GM21576 (cell line): Measurements from ENCODE around the gene MIOX.
"Not testable (repeated sequence)": the region's sequence is repeated elsewhere in the genome, so short reads cannot be mapped to it uniquely, and the experiment has no call there.

ENCODE experiments used
- ATAC-seq: cut with Tn5 transposase; IDR thresholded peaks from one replicate; pipeline ENCODE4 v1.9.1; 2021; ENCODE audit warnings: mild to moderate bottlenecking, moderate library complexity; ENCODE audit not compliant: unreplicated experiment

MIOX gene

GRCh38 chr22:50513175-50513574 is 26.5 kb downstream of the MIOX start:
- no peak for ATAC-seq

GRCh38 chr22:50516068-50516467 is 29.4 kb downstream of the MIOX start:
- ATAC-seq, result no peak

DNA sequence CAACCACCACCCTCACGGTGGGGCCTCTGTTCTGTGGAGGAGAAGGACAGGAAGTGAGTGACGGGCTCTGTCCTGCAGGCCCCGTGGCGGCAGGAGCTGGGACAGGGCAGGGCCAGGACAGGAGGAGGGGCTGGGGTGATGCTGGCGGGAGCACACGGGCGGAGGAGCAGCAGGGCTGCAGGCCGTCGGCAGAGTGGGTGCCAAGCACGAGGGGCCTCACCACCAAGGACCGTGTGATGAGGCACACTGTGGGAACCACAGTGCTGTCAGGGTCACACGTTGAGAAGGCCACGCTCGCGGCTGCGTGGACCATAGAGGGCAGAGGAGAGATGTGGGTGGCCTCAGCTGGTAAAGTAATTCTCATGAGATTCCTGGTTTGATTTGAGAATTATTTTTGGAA is 30.2 kb downstream of the MIOX start:
- no peak for ATAC-seq

GRCh38 chr22:50517495-50518260 is 31.0 kb downstream of the MIOX start:
- ATAC-seq, result no peak

DNA sequence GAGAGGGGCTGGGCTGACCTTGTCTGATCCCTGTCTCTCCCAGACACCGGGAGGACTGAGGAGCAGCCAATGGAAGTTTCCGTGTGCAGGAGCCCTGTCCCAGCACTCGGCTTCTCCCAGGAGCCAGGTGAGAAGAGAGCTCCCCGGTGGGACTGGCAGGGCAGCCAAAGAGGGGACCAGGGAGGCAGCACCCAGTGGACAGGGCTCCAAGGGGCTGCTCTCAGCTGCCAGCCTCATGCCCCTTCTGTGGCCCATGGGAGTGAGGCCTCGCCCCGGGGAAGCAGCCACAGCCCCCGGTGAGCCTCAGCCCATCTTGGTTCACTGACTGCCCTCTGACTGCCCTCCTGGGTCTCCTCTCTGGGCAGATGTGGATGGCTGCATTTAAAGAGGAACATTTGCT is 31.9 kb downstream of the MIOX start:
- no peak for ATAC-seq

DNA sequence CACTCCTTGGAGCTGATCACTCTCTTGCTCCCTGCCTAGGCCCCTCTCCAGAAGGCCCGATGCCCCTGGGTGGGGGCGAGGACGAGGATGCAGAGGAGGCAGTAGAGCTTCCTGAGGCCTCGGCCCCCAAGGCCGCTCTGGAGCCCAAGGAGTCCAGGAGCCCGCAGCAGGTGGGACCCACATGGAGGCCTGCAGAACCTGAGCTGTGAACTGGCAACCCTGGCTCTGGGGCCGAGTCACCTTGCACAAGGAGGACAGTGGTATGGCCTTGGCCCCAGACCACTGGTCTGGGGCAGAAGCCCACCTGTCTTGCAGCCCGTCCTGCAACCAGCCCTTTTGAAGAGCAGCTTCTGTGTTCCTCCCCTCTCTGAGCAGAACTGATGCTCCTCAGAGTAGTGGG is 32.5 kb downstream of the MIOX start:
- no peak for ATAC-seq

GRCh38 chr22:50520184-50520583 is 33.5 kb downstream of the MIOX start:
- not testable (repeated sequence) for ATAC-seq

- ATAC-seq, result no peak
These were observed 34.3 kb downstream of the MIOX start for GRCh38 chr22:50520826-50521453.

DNA sequence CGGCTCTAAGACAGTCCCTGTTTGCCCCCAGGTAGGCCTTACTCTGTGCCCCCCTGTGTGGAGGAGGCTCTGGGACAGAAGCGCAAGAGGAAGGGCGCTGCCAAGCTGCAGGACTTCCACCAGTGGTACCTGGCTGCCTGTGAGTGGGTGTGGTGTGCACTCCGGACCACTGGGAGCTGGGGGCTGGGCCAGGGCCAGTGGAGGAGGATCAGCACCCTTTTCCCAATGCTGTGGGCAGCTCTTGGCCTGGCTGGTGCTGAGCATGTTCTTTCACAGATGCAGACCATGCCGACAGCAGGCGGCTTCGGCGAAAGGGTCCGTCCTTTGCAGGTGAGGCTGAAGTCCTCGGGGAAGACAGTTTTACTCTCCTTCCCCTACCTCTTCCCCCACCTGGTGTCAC is 35.1 kb downstream of the MIOX start:
- no peak for ATAC-seq

DNA sequence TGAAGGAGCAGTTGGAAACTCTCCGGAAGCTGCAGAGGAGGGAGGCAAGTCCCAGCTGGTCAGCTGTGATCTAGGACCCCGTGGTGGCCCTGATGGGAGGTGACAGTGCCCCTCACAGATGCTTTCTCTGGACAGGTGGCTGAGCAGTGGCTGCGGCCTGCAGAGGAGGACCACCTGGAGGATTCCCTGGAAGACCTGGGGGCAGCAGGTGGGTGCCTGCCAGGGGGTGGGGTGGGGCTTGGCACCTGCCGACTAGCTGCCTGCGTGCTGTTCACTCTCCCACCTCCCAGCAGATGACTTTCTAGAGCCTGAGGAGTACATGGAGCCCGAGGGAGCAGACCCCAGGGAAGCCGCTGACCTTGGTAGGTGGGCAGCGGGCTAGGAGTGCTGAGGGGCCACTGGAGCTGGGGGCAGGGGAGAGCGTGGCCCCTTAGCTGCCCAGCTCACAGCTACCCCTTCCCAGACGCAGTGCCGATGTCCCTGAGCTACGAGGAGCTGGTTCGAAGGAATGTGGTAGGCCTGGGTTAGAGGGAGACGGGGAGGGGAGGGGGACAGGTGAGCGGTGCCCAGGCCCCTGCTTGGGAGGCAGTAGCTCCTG is 35.6 kb downstream of the MIOX start:
- ATAC-seq, result no peak

DNA sequence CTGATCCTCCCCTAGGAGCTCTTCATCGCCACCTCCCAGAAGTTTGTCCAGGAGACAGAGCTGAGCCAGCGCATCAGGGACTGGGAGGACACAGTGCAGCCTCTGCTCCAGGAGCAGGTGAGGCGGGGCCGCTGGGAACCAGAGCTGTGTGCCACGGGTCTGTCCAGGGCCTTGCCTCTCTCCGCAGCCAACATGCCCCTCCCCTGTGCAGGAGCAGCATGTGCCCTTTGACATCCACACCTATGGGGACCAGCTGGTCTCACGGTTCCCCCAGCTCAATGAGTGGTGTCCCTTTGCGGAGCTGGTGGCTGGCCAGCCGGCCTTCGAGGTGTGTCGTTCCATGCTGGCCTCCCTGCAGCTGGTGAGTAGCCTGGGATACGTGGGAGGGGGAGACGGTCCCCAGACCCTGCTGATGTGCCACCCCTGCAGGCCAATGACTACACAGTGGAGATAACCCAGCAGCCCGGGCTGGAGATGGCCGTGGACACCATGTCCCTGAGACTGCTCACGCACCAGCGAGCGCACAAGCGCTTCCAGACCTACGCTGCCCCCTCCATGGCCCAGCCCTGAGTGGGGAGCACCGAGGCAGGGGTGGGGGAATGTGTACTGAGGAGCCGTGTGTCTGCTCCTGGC is 36.3 kb downstream of the MIOX start:
- no peak for ATAC-seq

DNA sequence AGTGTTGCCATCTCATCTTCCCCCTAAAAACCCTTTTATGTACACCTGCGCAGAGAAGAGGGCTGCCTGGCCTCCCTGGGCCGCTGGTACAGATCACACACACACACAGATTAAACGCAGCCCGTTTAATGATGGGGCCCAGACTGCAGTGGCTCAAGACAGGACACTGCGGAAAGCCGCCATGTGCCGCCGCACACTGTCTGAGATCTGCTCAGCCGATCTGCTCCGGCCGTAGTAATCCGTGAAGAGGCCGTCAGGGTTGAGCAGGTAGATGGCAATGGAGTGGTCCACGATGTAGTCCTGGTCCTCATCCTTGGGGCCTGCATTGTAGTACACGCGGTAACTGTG is 36.8 kb downstream of the MIOX start:
- no peak for ATAC-seq

DNA sequence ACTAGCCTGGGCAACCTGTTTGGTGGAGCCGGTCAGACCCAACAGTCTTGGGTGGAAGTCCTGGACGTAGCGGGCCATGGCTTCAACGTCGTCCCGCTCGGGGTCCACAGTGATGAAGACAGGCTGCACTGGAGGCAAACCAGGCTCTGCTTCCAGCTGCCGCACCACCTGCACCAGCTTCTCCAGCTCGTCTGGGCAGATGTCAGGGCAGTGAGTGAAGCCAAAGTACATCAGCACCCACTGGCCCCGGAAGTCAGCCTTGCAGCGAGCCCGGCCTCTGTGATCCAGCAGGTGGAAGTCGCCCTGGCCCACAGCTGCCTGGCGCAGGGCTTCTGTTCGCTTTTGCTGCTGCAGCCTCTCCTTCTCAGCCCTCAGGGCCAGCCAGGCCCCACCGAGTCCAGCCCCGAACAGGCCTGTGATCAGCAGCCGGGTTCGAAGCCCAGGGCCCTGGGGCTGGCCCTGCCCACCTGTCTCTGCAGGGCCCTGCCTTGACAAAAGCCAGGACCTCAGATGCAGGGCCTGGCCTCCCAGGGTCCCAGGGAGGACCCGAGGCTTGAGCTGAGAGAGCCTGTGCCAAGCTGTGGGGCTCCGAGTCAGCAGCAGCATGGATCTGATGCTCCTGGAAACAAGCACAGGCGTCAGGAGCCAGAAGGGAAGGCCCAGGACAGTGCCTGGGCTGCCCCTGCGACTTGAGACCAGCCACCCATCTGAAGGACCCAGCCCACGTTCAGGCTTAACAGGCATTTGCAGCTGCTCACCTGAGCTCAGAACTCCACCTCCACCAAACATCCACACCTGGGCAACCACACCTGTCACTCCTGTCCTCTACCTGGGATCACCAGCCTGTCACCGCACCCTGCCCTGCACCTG is 37.4 kb downstream of the MIOX start:
- ATAC-seq, result no peak

DNA sequence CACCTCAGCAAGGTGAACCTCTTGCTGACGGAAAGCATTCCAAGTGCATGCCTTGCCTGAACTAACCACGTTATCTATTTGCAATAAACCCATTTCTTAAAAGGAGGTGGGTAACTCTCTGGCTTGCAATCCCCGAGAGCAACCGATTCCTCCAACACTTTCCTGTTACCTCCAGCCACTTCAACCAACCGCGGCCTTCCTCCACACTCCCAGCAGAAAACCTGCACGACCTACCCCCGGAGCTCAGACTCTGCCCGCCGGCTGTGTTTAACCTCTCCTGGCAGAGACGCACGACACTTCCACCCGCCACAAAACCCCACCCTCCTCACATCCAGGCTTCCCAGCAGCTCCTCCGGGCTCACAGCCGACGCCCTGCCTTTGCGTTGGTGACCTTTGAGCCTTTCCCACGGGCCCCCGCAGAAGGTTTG is 38.0 kb downstream of the MIOX start:
- ATAC-seq, result no peak

DNA sequence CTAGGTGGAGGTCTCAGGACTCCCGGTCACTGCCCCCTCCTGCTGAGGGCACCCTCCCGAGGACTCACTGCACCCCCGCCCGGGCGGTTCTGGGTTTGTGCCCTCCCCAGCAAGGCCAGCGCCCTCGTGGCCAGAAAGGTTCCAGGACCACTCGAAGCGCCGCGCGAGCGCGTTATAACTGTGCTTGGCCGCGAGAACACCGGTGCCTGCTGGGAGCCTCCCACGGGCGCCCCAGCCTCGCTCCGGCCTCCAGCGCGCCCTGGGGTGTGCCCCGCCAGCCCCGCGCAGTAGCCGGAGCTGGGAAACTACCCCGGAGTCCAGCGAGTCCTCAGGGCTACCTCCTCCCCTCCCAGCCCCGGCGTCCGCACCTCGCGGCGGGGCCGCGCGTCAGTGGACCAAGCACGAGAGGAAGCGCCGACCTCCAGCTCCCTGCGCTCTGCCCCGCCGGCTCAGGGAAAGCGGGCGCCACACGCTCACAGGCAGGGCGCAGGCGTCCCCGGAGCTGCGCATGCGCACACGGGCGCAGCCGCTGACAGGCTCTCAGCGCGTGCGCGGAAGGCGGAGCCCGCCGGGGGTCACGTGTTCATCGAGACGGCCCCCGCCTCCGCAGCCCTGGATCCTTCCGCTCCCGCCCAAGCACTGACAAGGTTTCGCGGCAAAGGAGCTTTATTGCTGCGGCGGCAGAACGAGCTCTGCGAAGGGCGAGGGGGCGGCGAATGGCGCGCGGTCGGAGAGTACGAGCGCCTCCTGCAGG is 38.6 kb downstream of the MIOX start, which contains the start of gene SCO2:
SCO2 (minus strand) TSS at position 495 of the 754 bp plus-strand sequence. CDS start 1,187 bp downstream, outside the sequence.
- ATAC-seq, result peak; percentile 35

GRCh38 chr22:50525858-50526107 is 39.1 kb downstream of the MIOX start:
- ATAC-seq, result peak; percentile 16

- peak; percentile 26 for ATAC-seq
These were observed 39.6 kb downstream of the MIOX start for GRCh38 chr22:50526108-50526833.

DNA sequence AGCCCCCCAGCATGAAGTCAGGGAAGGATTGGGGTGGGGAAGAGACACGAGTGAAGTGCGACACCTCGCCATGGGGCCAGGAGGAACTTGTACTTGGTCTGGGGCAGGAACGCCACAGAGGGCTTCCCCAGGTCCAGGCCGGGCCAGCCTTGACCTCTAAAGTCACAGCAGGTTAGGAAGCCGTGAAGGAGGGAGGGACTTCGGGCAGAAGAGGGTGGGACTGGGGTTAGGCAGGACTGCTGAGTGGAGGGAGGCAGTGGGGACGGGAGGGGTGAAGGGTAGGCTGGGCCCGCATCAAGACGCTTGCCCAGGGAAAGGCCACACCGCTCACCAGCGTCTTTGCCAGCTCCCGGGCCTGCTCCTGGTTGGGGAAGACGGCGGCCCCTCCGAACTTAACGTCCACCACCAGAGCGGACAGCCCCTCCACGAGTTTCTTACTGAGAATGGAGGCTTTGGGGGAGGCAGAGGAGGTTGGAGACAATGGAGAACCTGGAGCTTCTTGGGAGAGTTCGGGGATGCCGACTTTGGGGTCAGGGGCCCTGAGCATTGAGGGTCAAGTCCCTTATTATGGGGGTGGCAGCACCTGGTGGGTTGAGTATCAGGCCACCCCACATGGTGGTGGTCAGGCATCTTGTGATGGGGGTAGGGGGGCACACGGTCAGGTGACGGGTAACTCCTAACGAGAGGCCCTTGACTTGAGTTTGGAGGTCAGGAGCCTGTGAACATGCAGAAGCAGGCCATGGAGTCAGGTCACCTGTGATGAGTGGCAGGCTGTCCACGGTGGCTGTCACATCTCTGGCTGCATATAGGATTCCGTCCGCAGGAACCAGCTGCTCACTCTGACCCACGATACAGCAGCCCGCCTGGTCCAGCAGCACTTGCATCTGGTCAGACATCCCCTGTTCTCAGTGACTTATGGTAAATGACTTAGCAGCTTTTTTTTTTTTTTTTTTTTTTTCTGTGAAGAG is 40.5 kb downstream of the MIOX start:
- ATAC-seq, result no peak
